Naive B cell (primary cell): Measurements from ENCODE around the gene UCHL3. TPM values are rescaled to one million over a fixed set of nuclear protein-coding genes. Genes with fewer than 3 reads are reported as not detected.
"Not testable (repeated sequence)": the region's sequence is repeated elsewhere in the genome, so short reads cannot be mapped to it uniquely, and the experiment has no call there.

Experiments
- ATAC-seq, 2 donors: fragments of 150-1000 bp; cut with Tn5 transposase; 2 replicates each; pipeline ENCODE4 v1.10.0; 2021; ENCODE audit warnings: low read depth in 2 of 2, mild to moderate bottlenecking in 2 of 2, moderate library complexity in 2 of 2
- DNase-seq: peaks from one replicate; pipeline ENCODE4 v3.0.0; 2022
- H3K27ac Mint-ChIP-seq, 6 donors: one replicate each; pipeline ENCODE4 v1.8.0; 2020 to 2022; ENCODE audit warnings: mild to moderate bottlenecking in 6 of 6, mixed read lengths in 6 of 6, moderate library complexity in 5 of 6, inconsistent platforms in 2 of 6
- H3K27me3 Mint-ChIP-seq, 3 donors: one replicate each; pipeline ENCODE4 v1.8.0; 2021 to 2022; ENCODE audit warnings: mixed read lengths in 3 of 3, mild to moderate bottlenecking in 1 of 3
- H3K36me3 Mint-ChIP-seq, 2 donors: one replicate each; pipeline ENCODE4 v1.8.0; 2020 to 2022; ENCODE audit warnings: mixed read lengths in 2 of 2, inconsistent platforms in 1 of 2, mild to moderate bottlenecking in 1 of 2
- H3K4me1 Mint-ChIP-seq, 3 donors: one replicate each; pipeline ENCODE4 v1.8.0; 2020 to 2022; ENCODE audit warnings: mixed read lengths in 3 of 3, inconsistent platforms in 1 of 3, mild to moderate bottlenecking in 1 of 3, moderate library complexity in 1 of 3
- H3K4me3 Mint-ChIP-seq, 8 donors: one replicate each; pipeline ENCODE4 v1.8.0; 2020 to 2022; ENCODE audit warnings: mild to moderate bottlenecking in 8 of 8, mixed read lengths in 8 of 8, moderate library complexity in 8 of 8, inconsistent platforms in 2 of 8
- H3K9me3 Mint-ChIP-seq, 7 donors: one replicate each; pipeline ENCODE4 v1.8.0; 2020 to 2022; ENCODE audit warnings: mixed read lengths in 7 of 7, mild to moderate bottlenecking in 5 of 7, inconsistent platforms in 2 of 7, moderate library complexity in 1 of 7
- polyA plus RNA-seq, 6 donors: library from polyadenylated mRNA; unstranded; fragments of 300-500 nt; fragmentation: Illumina TruSeq; gene quantifications; one replicate each; pipeline ENCODE4 v1.2.3, GENCODE V29; 2021; ENCODE audit warnings: low read depth in 6 of 6

The UCHL3 gene
- polyA plus RNA-seq, 6 donors from 2014 or later: 39.4 to 58.3 (median 48.1) TPM

DNA sequence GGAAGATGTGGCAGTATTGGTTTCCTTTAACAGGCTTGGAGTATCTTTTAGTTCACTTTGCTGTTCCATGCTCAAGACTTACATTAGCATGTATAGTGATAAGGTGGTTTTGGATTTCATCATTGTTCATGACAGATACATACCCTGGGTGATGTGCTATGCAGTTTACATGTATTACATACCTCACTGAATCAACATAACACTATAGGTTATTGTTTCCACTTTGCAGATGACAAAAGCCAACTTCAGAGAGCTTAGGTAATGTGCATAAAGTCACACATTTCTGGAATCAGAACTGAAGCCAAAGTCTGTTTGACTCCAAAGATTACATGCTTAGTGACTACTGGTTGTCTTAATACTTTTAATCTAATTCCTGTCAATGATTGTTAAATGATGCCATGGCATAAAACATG, 19.0 kb upstream of the UCHL3 start:
- ATAC-seq: no peak
- Mint-ChIP-seq H3K4me3 (no peak overlapping the region), H3K27ac (peak overlapping the region in 1 of 6 donors; percentile 27), H3K36me3 (peaks cover 15 to 20% of the 10 kb centered on the region in 2 donors), H3K4me1 (peaks cover 32 to 43% (median 34%) of the 10 kb centered on the region in 3 donors), H3K9me3 (peaks cover 0 to 2% (median 0%) of the 10 kb centered on the region in 7 donors), H3K27me3 (no peaks in the 10 kb centered on the region)
- DNase-seq: no peak

DNA sequence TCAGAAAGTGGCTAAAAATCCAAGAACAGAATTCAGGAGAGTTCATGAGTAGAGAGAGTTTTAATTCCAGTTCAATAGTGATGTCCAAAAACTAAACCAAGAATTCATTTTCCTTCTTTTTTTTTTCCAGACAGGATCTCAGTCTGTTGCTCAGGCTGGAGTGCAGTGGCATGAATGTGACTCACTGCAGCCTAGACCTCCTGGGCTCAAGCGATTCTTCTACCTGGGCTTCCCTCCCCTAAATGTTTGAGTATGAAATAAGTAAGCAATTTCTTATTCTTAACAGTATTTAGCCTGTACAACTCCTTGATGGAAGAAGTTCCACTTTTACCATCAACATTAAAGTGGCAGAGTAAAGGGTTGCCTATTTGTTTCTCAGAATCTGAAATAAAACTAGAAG, 15.7 kb upstream of the UCHL3 start:
- Mint-ChIP-seq H3K36me3 (peaks cover 8% of the 10 kb centered on the region in 2 donors), H3K27me3 (no peaks in the 10 kb centered on the region), H3K4me3 (no peak overlapping the region), H3K4me1 (peaks cover 51 to 64% (median 61%) of the 10 kb centered on the region in 3 donors), H3K9me3 (no peaks in the 10 kb centered on the region), H3K27ac (peak overlapping the region in 1 of 6 donors; percentile 51)
- ATAC-seq (no peak), DNase-seq (no peak)

DNA sequence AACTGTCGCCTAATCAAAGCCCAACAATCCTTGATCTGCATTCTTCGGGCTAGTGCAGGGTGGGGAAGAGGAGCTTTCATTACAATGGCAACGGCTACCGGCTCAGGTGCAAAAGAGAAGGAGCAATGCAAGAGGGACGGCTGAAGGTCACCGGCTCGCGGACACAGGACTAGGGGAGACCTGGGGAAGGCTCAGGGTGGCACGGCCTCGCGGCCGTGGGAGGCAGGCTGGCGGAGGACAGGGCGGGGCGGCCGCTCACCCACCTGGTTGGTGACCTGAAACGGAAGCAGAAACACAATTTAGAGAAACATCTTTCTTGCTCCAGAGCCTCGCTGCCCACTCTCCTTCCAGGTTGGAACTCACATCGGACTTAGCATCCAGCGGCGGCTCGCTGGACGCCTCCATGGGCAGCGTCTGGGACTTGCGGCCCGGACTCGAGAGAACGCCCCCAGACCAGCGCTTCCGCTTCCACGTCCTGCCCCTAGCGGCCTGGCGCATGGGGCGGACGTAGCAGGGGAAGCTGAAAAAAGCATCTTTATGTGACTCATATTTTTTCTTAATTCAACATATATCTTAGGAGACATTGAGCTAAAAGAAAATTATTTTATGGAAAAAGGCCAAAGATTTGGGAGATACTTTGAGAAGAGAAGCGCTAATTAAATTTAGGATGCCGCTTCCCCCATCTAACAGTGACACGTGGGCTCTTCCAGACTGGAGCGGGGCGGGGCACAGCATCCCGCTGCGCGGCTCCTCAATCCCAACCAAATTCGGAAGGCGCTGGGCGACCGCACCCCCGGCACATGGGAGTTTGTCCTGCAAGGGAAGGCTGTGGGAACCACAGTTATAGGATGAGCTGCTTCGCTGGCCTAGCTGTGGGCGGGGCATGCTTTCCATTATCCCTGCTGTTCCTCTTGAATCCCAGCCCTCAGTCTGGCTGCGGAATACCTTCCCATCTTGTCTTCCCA, 11.9 kb upstream of the UCHL3 start, which contains the start of gene COMMD6:
COMMD6 (minus strand) TSS at position 441 of the 965 bp plus-strand sequence; CDS start at position 405, 36 bp downstream.
- Mint-ChIP-seq H3K4me3 (peak within 1 kb of the TSS; percentile 94 to 100 (median 98)), H3K4me1 (peaks cover 37 to 52% (median 44%) of the 10 kb centered on the region in 3 donors), H3K27me3 (no peaks in the 10 kb centered on the region), H3K9me3 (no peaks in the 10 kb centered on the region), H3K27ac (peak within 1 kb of the TSS; percentile 92 to 97 (median 96)), H3K36me3 (peaks cover 0 to 8% of the 10 kb centered on the region in 2 donors)
- DNase-seq: peak; percentile 70
- peak; percentile 92 to 93 for ATAC-seq

DNA sequence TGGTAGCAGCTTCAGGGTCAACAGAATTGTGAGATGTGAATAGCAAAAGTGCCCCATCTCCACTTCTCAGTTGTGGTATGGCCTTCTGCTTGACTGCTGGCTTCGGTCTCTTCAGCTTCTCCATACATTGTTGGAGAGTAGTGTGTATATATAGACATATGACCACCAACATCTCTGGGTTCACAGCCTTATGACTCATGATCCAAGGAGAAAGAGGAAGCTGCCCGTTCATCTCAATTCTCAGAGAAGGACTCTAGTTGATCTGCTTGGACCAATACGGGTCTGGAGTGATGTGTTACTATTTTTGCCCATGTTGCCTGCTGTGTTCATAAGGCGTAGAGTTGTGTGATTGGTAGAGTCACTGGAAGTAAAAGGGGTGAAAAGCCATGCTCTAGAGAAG, 8.3 kb upstream of the UCHL3 start:
- Mint-ChIP-seq H3K9me3 (no peaks in the 10 kb centered on the region), H3K36me3 (no peaks in the 10 kb centered on the region), H3K4me3 (peak overlapping the region in 1 of 8 donors; percentile 31), H3K4me1 (peaks cover 17 to 22% (median 18%) of the 10 kb centered on the region in 3 donors), H3K27ac (peak overlapping the region in 1 of 6 donors; percentile 3), H3K27me3 (no peaks in the 10 kb centered on the region)
- DNase-seq (no peak), ATAC-seq (no peak)

- Mint-ChIP-seq H3K9me3 (no peaks in the 10 kb centered on the region), H3K4me1 (peaks cover 10 to 15% (median 12%) of the 10 kb centered on the region in 3 donors), H3K4me3 (peak overlapping the region in 1 of 8 donors; percentile 31), H3K36me3 (no peaks in the 10 kb centered on the region), H3K27ac (no peak overlapping the region), H3K27me3 (no peaks in the 10 kb centered on the region)
- no peak for ATAC-seq
- no peak for DNase-seq
Measured at GRCh38 chr13:75541961-75542360, 7.6 kb upstream of the UCHL3 start.

DNA sequence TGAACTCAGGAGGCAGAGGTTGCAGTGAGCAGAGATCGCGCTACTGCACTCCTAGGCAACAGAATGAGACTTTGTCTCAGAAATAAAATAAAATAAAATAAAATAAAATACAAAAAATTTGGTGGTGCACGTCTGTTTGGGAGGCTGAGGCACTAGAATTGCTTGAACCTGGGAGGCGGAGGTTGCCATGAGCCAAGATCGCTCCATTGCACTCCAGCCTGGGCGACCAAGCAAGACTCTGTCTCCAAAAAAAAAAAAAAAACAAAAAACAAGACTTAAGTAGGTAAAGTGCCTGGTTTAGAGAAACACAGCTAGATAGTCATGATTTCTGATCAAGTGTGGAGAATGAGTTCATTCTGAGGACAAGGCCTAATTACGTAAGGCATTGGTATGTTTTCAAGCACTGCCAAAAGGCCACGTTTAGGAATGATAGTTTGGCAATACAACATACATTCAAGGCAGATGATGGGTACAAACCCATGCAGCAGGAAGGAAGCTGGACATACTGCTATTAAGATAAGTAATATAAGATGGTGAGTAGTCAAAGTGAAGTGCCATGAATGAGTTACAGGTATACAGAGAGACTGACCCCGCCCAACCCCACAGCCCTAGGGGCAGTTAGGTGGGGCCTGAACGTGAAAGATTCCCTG, 4.8 kb upstream of the UCHL3 start:
- Mint-ChIP-seq H3K27ac (no peak overlapping the region), H3K4me3 (no peak overlapping the region), H3K36me3 (no peaks in the 10 kb centered on the region), H3K9me3 (no peaks in the 10 kb centered on the region), H3K4me1 (peaks cover 6 to 9% (median 7%) of the 10 kb centered on the region in 3 donors), H3K27me3 (no peaks in the 10 kb centered on the region)
- DNase-seq (no peak), ATAC-seq (no peak)

DNA sequence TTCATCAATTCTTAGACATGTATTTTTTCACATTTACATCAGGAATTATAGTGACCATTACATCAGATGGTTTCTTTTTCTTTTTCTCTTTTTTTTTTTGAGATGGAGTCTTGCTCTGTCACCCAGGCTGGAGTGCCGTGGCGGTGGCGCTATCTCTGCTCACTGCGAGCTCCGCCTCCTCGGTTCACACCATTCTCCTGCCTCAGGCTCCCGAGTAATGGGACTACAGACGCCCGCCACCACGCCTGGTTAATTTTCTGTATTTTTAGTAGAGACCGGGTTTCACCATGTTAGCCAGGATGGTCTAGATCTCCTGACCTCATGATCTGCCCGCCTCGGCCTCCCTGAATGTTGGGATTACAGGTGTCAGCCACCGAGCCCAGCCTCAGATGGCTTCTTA, 4.2 kb upstream of the UCHL3 start:
- peak overlapping the region in 1 of 8 donors; percentile 22 for H3K4me3 Mint-ChIP-seq
- DNase-seq, H3K27me3 Mint-ChIP-seq, H3K27ac Mint-ChIP-seq, ATAC-seq, H3K36me3 Mint-ChIP-seq, H3K9me3 Mint-ChIP-seq: not testable (repeated sequence)
- H3K4me1 Mint-ChIP-seq: peaks cover 10 to 15% (median 11%) of the 10 kb centered on the region in 3 donors

DNA sequence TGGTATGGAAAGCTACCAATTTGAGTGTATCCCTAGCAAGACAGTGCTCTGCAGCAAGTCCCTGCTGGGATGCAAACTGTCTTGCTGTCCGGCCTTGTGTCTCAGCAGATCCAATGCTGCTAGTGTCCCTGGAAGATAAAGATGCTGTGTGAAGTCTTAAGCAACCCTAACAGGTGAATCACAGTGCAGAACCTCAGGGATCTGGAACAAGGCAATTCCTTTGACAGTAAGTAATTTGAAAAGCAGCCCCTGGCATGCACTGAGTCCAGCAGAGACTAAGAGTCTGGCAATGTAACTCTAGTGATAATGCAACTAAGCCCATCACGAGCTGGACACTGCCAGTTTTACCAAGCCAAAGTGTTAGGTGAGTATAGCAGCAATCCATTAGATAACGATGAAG, 1.7 kb upstream of the UCHL3 start:
- DNase-seq (no peak), ATAC-seq (no peak)
- no peaks in the 10 kb centered on the region for H3K36me3 Mint-ChIP-seq
- H3K27ac Mint-ChIP-seq: peak overlapping the region in 1 of 6 donors; percentile 33
- no peaks in the 10 kb centered on the region for H3K9me3 Mint-ChIP-seq
- no peaks in the 10 kb centered on the region for H3K27me3 Mint-ChIP-seq
- H3K4me3 Mint-ChIP-seq: peak overlapping the region in 2 of 8 donors; percentile 25 to 65
- H3K4me1 Mint-ChIP-seq: peaks cover 21 to 28% (median 24%) of the 10 kb centered on the region in 3 donors

DNA sequence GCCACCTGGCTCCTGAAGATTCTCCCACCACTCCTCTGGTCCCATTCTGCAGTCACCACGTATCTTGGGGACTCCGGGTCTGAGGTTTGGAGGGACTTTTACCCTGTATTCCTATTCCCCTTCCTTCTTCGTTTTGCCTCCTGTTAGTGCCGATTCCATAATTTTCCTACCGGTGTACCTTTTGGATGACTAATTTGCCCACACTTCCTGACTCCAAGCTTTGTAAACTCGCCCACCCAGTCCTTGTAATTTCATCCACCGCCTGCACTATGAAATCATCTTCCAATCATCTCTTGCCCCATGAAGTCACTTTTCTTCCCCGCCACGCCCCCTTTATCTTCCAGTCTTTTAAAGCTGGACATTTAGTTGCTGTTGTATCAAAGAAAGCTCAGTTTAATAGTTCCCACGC, 572 bp downstream of the UCHL3 start:
- H3K27me3 Mint-ChIP-seq: no peaks in the 10 kb centered on the region
- H3K4me1 Mint-ChIP-seq: peaks cover 40 to 46% (median 45%) of the 10 kb centered on the region in 3 donors
- peaks cover 15 to 17% of the 10 kb centered on the region in 2 donors for H3K36me3 Mint-ChIP-seq
- H3K4me3 Mint-ChIP-seq: peak overlapping the region; percentile 90 to 99 (median 96)
- peak overlapping the region; percentile 93 to 99 (median 97) for H3K27ac Mint-ChIP-seq
- no peaks in the 10 kb centered on the region for H3K9me3 Mint-ChIP-seq
- DNase-seq: no peak
- ATAC-seq: no peak

GRCh38 chr13:75554464-75554863, 4.9 kb downstream of the UCHL3 start:
- no peaks in the 10 kb centered on the region for H3K9me3 Mint-ChIP-seq
- ATAC-seq (no peak), DNase-seq (no peak)
- H3K4me1 Mint-ChIP-seq: peaks cover 41 to 46% (median 44%) of the 10 kb centered on the region in 3 donors
- H3K36me3 Mint-ChIP-seq: peaks cover 19 to 23% of the 10 kb centered on the region in 2 donors
- peak overlapping the region in 2 of 6 donors; percentile 29 to 67 for H3K27ac Mint-ChIP-seq
- no peaks in the 10 kb centered on the region for H3K27me3 Mint-ChIP-seq
- H3K4me3 Mint-ChIP-seq: peak overlapping the region in 1 of 8 donors; percentile 31

GRCh38 chr13:75554981-75555380, 5.4 kb downstream of the UCHL3 start:
- ATAC-seq (no peak), DNase-seq (no peak)
- Mint-ChIP-seq H3K27me3 (no peaks in the 10 kb centered on the region), H3K9me3 (no peaks in the 10 kb centered on the region), H3K36me3 (peaks cover 19 to 23% of the 10 kb centered on the region in 2 donors), H3K4me3 (no peak overlapping the region), H3K4me1 (peaks cover 41 to 46% (median 41%) of the 10 kb centered on the region in 3 donors), H3K27ac (no peak overlapping the region)

- Mint-ChIP-seq H3K27ac (no peak overlapping the region), H3K36me3 (peaks cover 19 to 23% of the 10 kb centered on the region in 2 donors), H3K9me3 (no peaks in the 10 kb centered on the region), H3K27me3 (no peaks in the 10 kb centered on the region), H3K4me1 (peaks cover 33 to 37% (median 33%) of the 10 kb centered on the region in 3 donors), H3K4me3 (no peak overlapping the region)
- ATAC-seq (no peak), DNase-seq (no peak)
Measured at GRCh38 chr13:75555836-75556235, 6.2 kb downstream of the UCHL3 start.

- Mint-ChIP-seq H3K27me3 (no peaks in the 10 kb centered on the region), H3K9me3 (no peaks in the 10 kb centered on the region), H3K4me3 (no peak overlapping the region), H3K4me1 (peaks cover 25 to 32% (median 27%) of the 10 kb centered on the region in 3 donors), H3K27ac (no peak overlapping the region), H3K36me3 (peaks cover 19 to 23% of the 10 kb centered on the region in 2 donors)
- ATAC-seq (peak in 1 of 2 donors; percentile 21), DNase-seq (no peak)
Measured at GRCh38 chr13:75556961-75557360, 7.4 kb downstream of the UCHL3 start.
